ENCODE data around the gene ANGEL1. TPM values are rescaled to one million over a fixed set of nuclear protein-coding genes. Genes with fewer than 3 reads are reported as not detected.

The ANGEL1 gene
- polyA plus RNA-seq, 3 donors, result 8.1 to 10.4 (median 8.5) TPM

- H3K9me3 Mint-ChIP-seq, result no peaks in the 10 kb centered on the region
- peaks cover 25 to 28% of the 10 kb centered on the region in 2 donors for H3K4me1 ChIP-seq (ENCODE audit: control insufficient read depth in 1 of 2, insufficient read depth in 2 of 2, low read length in 2 of 2)
- H3K9ac ChIP-seq (ENCODE audit: insufficient read depth, low read length, poor library complexity, severe bottlenecking), result peak overlapping the region; percentile 84
- H3K4me3 Mint-ChIP-seq, result peak overlapping the region; percentile 90 to 96
- no peak for TF ChIP-seq CTCF (IDR thresholded peaks at IDR 0.05)
- H2AFZ ChIP-seq (ENCODE audit: insufficient read depth, low read depth, low read length, poor library complexity, severe bottlenecking), result peak overlapping the region; percentile 76
- no peak for DNase-seq
- intact Hi-C loops (cut with micrococcal nuclease), result loop anchor here in 1 of 2 donors (10.0 kb wide), 1 partner anchor 53 kb away; no protein-coding TSS in a partner anchor
- no peaks in the 10 kb centered on the region for H4K20me1 ChIP-seq (ENCODE audit: insufficient read depth, low read length)
- no peaks in the 10 kb centered on the region for H3K27me3 ChIP-seq (ENCODE audit: control insufficient read depth in 2 of 2, insufficient read depth in 2 of 2, low read length in 2 of 2)
- H3K27ac ChIP-seq (ENCODE audit: low read depth in 1 of 2, low read length in 2 of 2), result no peak overlapping the region
- peaks cover 21% of the 10 kb centered on the region for H3K4me1 Mint-ChIP-seq
- H3K36me3 Mint-ChIP-seq, result peaks cover 31 to 33% of the 10 kb centered on the region in 2 donors
- peak overlapping the region; percentile 83 for H3K4me2 ChIP-seq (replicated peaks; ENCODE audit: extremely low read depth, low read length, poor library complexity, severe bottlenecking)
- no peaks in the 10 kb centered on the region for H3K79me2 ChIP-seq (ENCODE audit: insufficient read depth, low read length)
- WGBS (ENCODE audit: insufficient coverage), result no CpG with 5 or more reads among the region's 4 CpGs
- peak overlapping the region in 4 of 7 donors; percentile 74 to 90 (median 81) for H3K27ac Mint-ChIP-seq
- H3K27me3 Mint-ChIP-seq (ENCODE audit: low read depth in 3 of 3), result peaks cover 0 to 4% (median 3%) of the 10 kb centered on the region in 3 donors
- H3K4me3 ChIP-seq (replicated peaks in 1 of 3; ENCODE audit: low read depth in 2 of 3, low read length in 3 of 3), result peak overlapping the region; percentile 63 to 85 (median 81)
- no peaks in the 10 kb centered on the region for H3K9me3 ChIP-seq (replicated peaks in 1 of 2; ENCODE audit: control insufficient read depth in 1 of 2, insufficient read depth in 1 of 2, low read length in 2 of 2)
- peaks cover 22 to 31% of the 10 kb centered on the region in 2 donors for H3K36me3 ChIP-seq (replicated peaks in 1 of 2; ENCODE audit: control insufficient read depth in 1 of 2, insufficient read depth in 2 of 2, low read length in 2 of 2)
These were observed 1.1 kb downstream of the ANGEL1 start for GRCh38 chr14:76811561-76811960.

GRCh38 chr14:76810953-76811400 is 1.7 kb downstream of the ANGEL1 start:
- Histone ChIP-seq H3K27ac (ENCODE audit: low read depth in 1 of 2, low read length in 2 of 2) (peak overlapping the region in 1 of 2 donors; percentile 30), H3K4me2 (replicated peaks; ENCODE audit: extremely low read depth, low read length, poor library complexity, severe bottlenecking) (peak overlapping the region; percentile 83), H3K9me3 (replicated peaks in 1 of 2; ENCODE audit: control insufficient read depth in 1 of 2, insufficient read depth in 1 of 2, low read length in 2 of 2) (no peaks in the 10 kb centered on the region), H3K4me1 (ENCODE audit: control insufficient read depth in 1 of 2, insufficient read depth in 2 of 2, low read length in 2 of 2) (peaks cover 25 to 28% of the 10 kb centered on the region in 2 donors), H3K79me2 (ENCODE audit: insufficient read depth, low read length) (no peaks in the 10 kb centered on the region), H3K9ac (ENCODE audit: insufficient read depth, low read length, poor library complexity, severe bottlenecking) (no peak overlapping the region), H3K4me3 (replicated peaks in 1 of 3; ENCODE audit: low read depth in 2 of 3, low read length in 3 of 3) (peak overlapping the region in 2 of 3 experiments; percentile 36 to 81), H3K36me3 (replicated peaks in 1 of 2; ENCODE audit: control insufficient read depth in 1 of 2, insufficient read depth in 2 of 2, low read length in 2 of 2) (peaks cover 28 to 37% of the 10 kb centered on the region in 2 donors), H2AFZ (ENCODE audit: insufficient read depth, low read depth, low read length, poor library complexity, severe bottlenecking) (peak overlapping the region; percentile 76), H4K20me1 (ENCODE audit: insufficient read depth, low read length) (no peaks in the 10 kb centered on the region), H3K27me3 (ENCODE audit: control insufficient read depth in 2 of 2, insufficient read depth in 2 of 2, low read length in 2 of 2) (no peaks in the 10 kb centered on the region)
- H3K4me3 Mint-ChIP-seq, result peak overlapping the region; percentile 67 to 90
- peak overlapping the region in 6 of 7 donors; percentile 44 to 81 (median 72) for H3K27ac Mint-ChIP-seq
- peaks cover 37 to 39% of the 10 kb centered on the region in 2 donors for H3K36me3 Mint-ChIP-seq
- H3K4me1 Mint-ChIP-seq, result peaks cover 21% of the 10 kb centered on the region
- no peaks in the 10 kb centered on the region for H3K9me3 Mint-ChIP-seq
- peak; percentile 70 to 74 (median 71) for DNase-seq
- WGBS (ENCODE audit: insufficient coverage), result 3% methylated on average over 5 of the region's 9 CpGs
- peak; percentile 29 for TF ChIP-seq CTCF (IDR thresholded peaks at IDR 0.05)
- peaks cover 0 to 4% (median 3%) of the 10 kb centered on the region in 3 donors for H3K27me3 Mint-ChIP-seq (ENCODE audit: low read depth in 3 of 3)
- intact Hi-C loops (cut with micrococcal nuclease), result loop anchor here in 1 of 2 donors (10.0 kb wide), 1 partner anchor 54 kb away; no protein-coding TSS in a partner anchor
